ENCODE measurements around the gene SLC25A26.

DNA sequence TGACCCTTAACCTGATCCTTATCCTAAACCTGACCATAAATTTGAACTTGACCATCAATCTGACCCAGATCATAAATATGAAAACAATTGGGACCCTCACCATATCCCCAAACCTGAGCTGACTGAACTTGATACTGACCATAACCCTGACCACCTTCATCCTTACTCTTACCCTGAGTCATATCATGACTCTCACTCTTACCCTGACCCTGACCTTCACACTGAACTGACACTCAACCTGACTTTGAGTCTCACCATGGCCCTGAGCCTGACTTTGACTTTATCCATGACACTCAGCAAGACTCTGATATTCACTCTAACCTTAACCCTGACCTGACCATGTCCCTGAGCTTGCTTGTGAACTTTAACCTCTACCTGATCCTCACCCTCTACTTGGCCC lies 34.3 kb upstream of the SLC25A26 start:
- TF ChIP-seq, protein P1, sequence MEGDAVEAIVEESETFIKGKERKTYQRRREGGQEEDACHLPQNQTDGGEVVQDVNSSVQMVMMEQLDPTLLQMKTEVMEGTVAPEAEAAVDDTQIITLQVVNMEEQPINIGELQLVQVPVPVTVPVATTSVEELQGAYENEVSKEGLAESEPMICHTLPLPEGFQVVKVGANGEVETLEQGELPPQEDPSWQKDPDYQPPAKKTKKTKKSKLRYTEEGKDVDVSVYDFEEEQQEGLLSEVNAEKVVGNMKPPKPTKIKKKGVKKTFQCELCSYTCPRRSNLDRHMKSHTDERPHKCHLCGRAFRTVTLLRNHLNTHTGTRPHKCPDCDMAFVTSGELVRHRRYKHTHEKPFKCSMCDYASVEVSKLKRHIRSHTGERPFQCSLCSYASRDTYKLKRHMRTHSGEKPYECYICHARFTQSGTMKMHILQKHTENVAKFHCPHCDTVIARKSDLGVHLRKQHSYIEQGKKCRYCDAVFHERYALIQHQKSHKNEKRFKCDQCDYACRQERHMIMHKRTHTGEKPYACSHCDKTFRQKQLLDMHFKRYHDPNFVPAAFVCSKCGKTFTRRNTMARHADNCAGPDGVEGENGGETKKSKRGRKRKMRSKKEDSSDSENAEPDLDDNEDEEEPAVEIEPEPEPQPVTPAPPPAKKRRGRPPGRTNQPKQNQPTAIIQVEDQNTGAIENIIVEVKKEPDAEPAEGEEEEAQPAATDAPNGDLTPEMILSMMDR (IDR thresholded peaks at IDR 0.05): no peak
- TF ChIP-seq POLR2A (IDR thresholded peaks at IDR 0.05): no peak
- no peak for TF ChIP-seq POLR2AphosphoS5 (IDR thresholded peaks at IDR 0.05)

Measured in sigmoid colon (tissue), 4 donors.